NT2/D1 (cell line): ENCODE results near the gene LIPN.

Source experiments
- SUZ12 ChIP-seq: IDR thresholded peaks from 2 replicates; pipeline ENCODE4 v1.6.1; 2011; ENCODE audit not compliant: insufficient read length, insufficient read depth; ENCODE audit errors: extremely low read depth
- YY1 ChIP-seq: IDR thresholded peaks from 2 replicates; pipeline ENCODE4 v1.6.1; 2011; ENCODE audit not compliant: insufficient read length, insufficient read depth
- ZNF274 ChIP-seq: IDR thresholded peaks from 2 replicates; pipeline ENCODE4 v1.6.1; 2011; ENCODE audit warnings: mild to moderate bottlenecking, low read depth, low read length

- TF ChIP-seq YY1 (no peak), SUZ12 (no peak), ZNF274 (no peak)
Measured at GRCh38 chr10:88781206-88781605, 21.4 kb downstream of the LIPN start.
